SK-N-SH treated with all-trans-retinoic acid at 6 μM for 48 hours (cell line): ENCODE results near the gene AOPEP.

ENCODE experiments used
- ARNTL ChIP-seq: fragments of 450-650 bp; formaldehyde crosslinking; IDR thresholded peaks from 2 replicates; pipeline ENCODE4 v1.5.0; 2020; ENCODE audit warnings: low read depth, mild to moderate bottlenecking, moderate library complexity, borderline replicate concordance
- CREB5 ChIP-seq: fragments of 250-450 bp; sonication (Bioruptor Pico); IDR thresholded peaks from 2 replicates; pipeline ENCODE4 v1.5.1; 2020; ENCODE audit warnings: low read depth, mild to moderate bottlenecking, moderate library complexity
- ESRRG ChIP-seq: fragments of 250-450 bp; sonication (Bioruptor Pico); IDR thresholded peaks from 2 replicates; pipeline ENCODE4 v1.6.1; 2021; ENCODE audit warnings: mild to moderate bottlenecking
- GLIS3 ChIP-seq: fragments of 250-450 bp; sonication (Bioruptor Pico); IDR thresholded peaks from 2 replicates; pipeline ENCODE4 v1.5.0; 2020; ENCODE audit warnings: mild to moderate bottlenecking, moderate library complexity
- ISL1 ChIP-seq: fragments of 250-450 bp; sonication (Bioruptor Pico); IDR thresholded peaks from 2 replicates; pipeline ENCODE4 v2.1.2; 2022; ENCODE audit warnings: mild to moderate bottlenecking, moderate library complexity
- OSR1 ChIP-seq: fragments of 250-450 bp; sonication (Bioruptor Pico); IDR thresholded peaks from 2 replicates; pipeline ENCODE4 v1.8.0; 2022; ENCODE audit warnings: moderate library complexity, mild to moderate bottlenecking, inconsistent platforms
- PATZ1 ChIP-seq: fragments of 250-450 bp; sonication (Bioruptor Pico); IDR thresholded peaks from 2 replicates; pipeline ENCODE4 v1.8.0; 2020; ENCODE audit warnings: mild to moderate bottlenecking, moderate library complexity, borderline replicate concordance
- SNAI2 ChIP-seq: fragments of 250-450 bp; sonication (Bioruptor Pico); IDR thresholded peaks from 2 replicates; pipeline ENCODE4 v1.5.0; 2020; ENCODE audit warnings: mild to moderate bottlenecking, moderate library complexity
- ZFP3 ChIP-seq: fragments of 250-450 bp; sonication (Bioruptor Pico); IDR thresholded peaks from 2 replicates; pipeline ENCODE4 v1.5.0; 2020; ENCODE audit warnings: mild to moderate bottlenecking, moderate library complexity
- ZNF565 ChIP-seq: fragments of 450-650 bp; formaldehyde crosslinking; conservative IDR thresholded peaks from 2 replicates; pipeline ENCODE4 v1.5.0; 2020; ENCODE audit warnings: low read depth, mild to moderate bottlenecking, moderate library complexity
- ZNF70 ChIP-seq: fragments of 450-650 bp; formaldehyde crosslinking; IDR thresholded peaks from 2 replicates; pipeline ENCODE4 v1.5.0; 2020; ENCODE audit warnings: mild to moderate bottlenecking, moderate library complexity
- TF ChIP-seq, protein P1 (sequence below): fragments of 250-450 bp; sonication (Bioruptor Pico); IDR thresholded peaks from 2 replicates; pipeline ENCODE4 v1.5.0; 2020; ENCODE audit warnings: mild to moderate bottlenecking, moderate library complexity

- TF ChIP-seq ZFP3 (CRISPR knock-in tag) (no peak), CREB5 (CRISPR knock-in tag) (no peak), SNAI2 (CRISPR knock-in tag) (no peak), ARNTL (CRISPR knock-in tag) (no peak), ISL1 (no peak), PATZ1 (CRISPR knock-in tag) (no peak), OSR1 (no peak), ESRRG (CRISPR knock-in tag) (no peak), GLIS3 (CRISPR knock-in tag) (no peak), ZNF565 (CRISPR knock-in tag) (no peak), ZNF70 (CRISPR knock-in tag) (no peak)
- TF ChIP-seq, protein P1, sequence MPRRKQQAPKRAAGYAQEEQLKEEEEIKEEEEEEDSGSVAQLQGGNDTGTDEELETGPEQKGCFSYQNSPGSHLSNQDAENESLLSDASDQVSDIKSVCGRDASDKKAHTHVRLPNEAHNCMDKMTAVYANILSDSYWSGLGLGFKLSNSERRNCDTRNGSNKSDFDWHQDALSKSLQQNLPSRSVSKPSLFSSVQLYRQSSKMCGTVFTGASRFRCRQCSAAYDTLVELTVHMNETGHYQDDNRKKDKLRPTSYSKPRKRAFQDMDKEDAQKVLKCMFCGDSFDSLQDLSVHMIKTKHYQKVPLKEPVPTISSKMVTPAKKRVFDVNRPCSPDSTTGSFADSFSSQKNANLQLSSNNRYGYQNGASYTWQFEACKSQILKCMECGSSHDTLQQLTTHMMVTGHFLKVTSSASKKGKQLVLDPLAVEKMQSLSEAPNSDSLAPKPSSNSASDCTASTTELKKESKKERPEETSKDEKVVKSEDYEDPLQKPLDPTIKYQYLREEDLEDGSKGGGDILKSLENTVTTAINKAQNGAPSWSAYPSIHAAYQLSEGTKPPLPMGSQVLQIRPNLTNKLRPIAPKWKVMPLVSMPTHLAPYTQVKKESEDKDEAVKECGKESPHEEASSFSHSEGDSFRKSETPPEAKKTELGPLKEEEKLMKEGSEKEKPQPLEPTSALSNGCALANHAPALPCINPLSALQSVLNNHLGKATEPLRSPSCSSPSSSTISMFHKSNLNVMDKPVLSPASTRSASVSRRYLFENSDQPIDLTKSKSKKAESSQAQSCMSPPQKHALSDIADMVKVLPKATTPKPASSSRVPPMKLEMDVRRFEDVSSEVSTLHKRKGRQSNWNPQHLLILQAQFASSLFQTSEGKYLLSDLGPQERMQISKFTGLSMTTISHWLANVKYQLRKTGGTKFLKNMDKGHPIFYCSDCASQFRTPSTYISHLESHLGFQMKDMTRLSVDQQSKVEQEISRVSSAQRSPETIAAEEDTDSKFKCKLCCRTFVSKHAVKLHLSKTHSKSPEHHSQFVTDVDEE (CRISPR knock-in tag): no peak
Observed at GRCh38 chr9:95005278-95006143, 279.0 kb downstream of the AOPEP start.
